ENCODE results near the gene BLMH.

DNA sequence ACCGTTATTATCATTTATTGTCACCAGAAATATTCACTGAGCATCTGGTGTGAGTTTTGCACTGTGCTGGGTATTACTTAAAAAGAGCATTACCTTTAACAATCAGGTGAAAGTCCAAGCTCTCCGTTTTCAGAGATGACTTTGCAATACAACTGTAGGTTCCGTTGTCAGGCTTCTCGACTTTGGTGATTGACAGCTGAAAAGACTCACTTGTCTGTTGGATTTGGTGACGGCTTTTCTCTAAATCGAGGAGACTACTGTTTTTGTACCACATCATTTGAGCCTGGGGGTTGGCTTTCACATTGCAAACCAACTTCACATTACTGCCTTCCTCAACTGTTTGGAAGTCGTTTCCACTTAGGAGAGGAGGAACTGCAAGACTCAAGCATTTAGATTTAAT, 33.0 kb upstream of the BLMH start:
- TF ChIP-seq, protein P1, sequence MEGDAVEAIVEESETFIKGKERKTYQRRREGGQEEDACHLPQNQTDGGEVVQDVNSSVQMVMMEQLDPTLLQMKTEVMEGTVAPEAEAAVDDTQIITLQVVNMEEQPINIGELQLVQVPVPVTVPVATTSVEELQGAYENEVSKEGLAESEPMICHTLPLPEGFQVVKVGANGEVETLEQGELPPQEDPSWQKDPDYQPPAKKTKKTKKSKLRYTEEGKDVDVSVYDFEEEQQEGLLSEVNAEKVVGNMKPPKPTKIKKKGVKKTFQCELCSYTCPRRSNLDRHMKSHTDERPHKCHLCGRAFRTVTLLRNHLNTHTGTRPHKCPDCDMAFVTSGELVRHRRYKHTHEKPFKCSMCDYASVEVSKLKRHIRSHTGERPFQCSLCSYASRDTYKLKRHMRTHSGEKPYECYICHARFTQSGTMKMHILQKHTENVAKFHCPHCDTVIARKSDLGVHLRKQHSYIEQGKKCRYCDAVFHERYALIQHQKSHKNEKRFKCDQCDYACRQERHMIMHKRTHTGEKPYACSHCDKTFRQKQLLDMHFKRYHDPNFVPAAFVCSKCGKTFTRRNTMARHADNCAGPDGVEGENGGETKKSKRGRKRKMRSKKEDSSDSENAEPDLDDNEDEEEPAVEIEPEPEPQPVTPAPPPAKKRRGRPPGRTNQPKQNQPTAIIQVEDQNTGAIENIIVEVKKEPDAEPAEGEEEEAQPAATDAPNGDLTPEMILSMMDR (IDR thresholded peaks at IDR 0.05), result no peak
- no peak for TF ChIP-seq POLR2A (IDR thresholded peaks at IDR 0.05)
